ENCODE data around the gene PHACTR3.

DNA sequence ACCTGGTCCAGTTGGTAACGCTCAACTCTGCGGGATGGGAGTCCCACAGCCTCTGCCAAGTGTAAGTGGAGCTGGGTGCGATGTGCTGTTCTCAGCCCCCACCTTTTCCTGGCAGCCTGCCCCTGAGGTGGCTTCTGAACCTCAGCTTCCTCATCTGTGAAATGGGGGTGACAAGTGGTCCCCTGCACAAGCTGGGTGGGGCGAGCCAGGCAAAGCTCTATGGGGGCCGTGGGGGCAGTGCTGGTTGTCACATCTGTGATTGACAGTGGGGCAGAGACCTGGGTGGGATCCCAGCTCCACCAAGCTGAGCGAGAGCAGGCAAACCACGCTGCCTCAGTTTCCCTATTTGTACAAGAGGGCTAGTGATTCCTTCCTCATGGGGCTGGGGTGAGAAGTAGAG is 166.5 kb downstream of the PHACTR3 start:
- TF ChIP-seq, protein P1, sequence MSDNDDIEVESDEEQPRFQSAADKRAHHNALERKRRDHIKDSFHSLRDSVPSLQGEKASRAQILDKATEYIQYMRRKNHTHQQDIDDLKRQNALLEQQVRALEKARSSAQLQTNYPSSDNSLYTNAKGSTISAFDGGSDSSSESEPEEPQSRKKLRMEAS (IDR thresholded peaks at IDR 0.05) = no peak
- TF ChIP-seq CTCF (IDR thresholded peaks at IDR 0.05; ENCODE audit: low read depth, low read length, missing input control) (no peak), TAF1 (conservative IDR thresholded peaks at IDR 0.05) (no peak)

Data from liver (tissue), 3 donors.